ENCODE data around the gene EFS.

EFS gene

GRCh38 chr14:23358042-23358441 lies 6.9 kb downstream of the EFS start:
- DNase-seq (ENCODE audit: low read depth in 2 of 2) = no peak

- DNase-seq (ENCODE audit: low read depth in 2 of 2) = no peak
Observed at GRCh38 chr14:23357261-23357660, 7.7 kb downstream of the EFS start.

GRCh38 chr14:23356662-23357061 lies 8.3 kb downstream of the EFS start:
- no peak for DNase-seq (ENCODE audit: low read depth in 2 of 2)

GRCh38 chr14:23355871-23356435 lies 9.0 kb downstream of the EFS start:
- no peak for DNase-seq (ENCODE audit: low read depth in 2 of 2)

- no peak for DNase-seq (ENCODE audit: low read depth in 2 of 2)
Observed at GRCh38 chr14:23354990-23355389, 10.0 kb downstream of the EFS start.

- DNase-seq (ENCODE audit: low read depth in 2 of 2) = no peak
Observed at GRCh38 chr14:23353433-23353780, 11.6 kb downstream of the EFS start.

GRCh38 chr14:23352506-23353432 lies 12.2 kb downstream of the EFS start, which contains the start of gene SLC22A17:
Gene SLC22A17, minus strand, starts transcription at chr14:23352887.
- DNase-seq (ENCODE audit: low read depth in 2 of 2) = peak; percentile 12 to 13

GRCh38 chr14:23351681-23352505 lies 13.1 kb downstream of the EFS start:
- no peak for DNase-seq (ENCODE audit: low read depth in 2 of 2)

GRCh38 chr14:23349156-23349845 lies 15.7 kb downstream of the EFS start:
- no peak for DNase-seq (ENCODE audit: low read depth in 2 of 2)

GRCh38 chr14:23348297-23348655 lies 16.7 kb downstream of the EFS start:
- no peak for DNase-seq (ENCODE audit: low read depth in 2 of 2)

GRCh38 chr14:23347406-23348296 lies 17.3 kb downstream of the EFS start:
- no peak for DNase-seq (ENCODE audit: low read depth in 2 of 2)

GRCh38 chr14:23346693-23347405 lies 18.1 kb downstream of the EFS start:
- no peak for DNase-seq (ENCODE audit: low read depth in 2 of 2)

GRCh38 chr14:23345987-23346692 lies 18.8 kb downstream of the EFS start:
- no peak for DNase-seq (ENCODE audit: low read depth in 2 of 2)

GRCh38 chr14:23344481-23344880 lies 20.5 kb downstream of the EFS start:
- no peak for DNase-seq (ENCODE audit: low read depth in 2 of 2)

GRCh38 chr14:23339506-23340268 lies 25.3 kb downstream of the EFS start:
- DNase-seq (ENCODE audit: low read depth in 2 of 2) = no peak

- no peak for DNase-seq (ENCODE audit: low read depth in 2 of 2)
Observed at GRCh38 chr14:23335623-23336022, 29.3 kb downstream of the EFS start.

- DNase-seq (ENCODE audit: low read depth in 2 of 2) = peak; percentile 30 to 48
Observed at GRCh38 chr14:23327947-23328744, 36.8 kb downstream of the EFS start.
